Neural progenitor cell (in vitro differentiated cells): ENCODE data around the gene GLRX.

ENCODE experiments used
- CTCF ChIP-seq: fragments of 200-600 bp; sonication (generic); IDR thresholded peaks from 2 replicates; pipeline ENCODE4 v1.5.1; 2017; ENCODE audit warnings: antibody characterized with exemption, mild to moderate bottlenecking
- EZH2 ChIP-seq: fragments of 200-600 bp; sonication (generic); IDR thresholded peaks from 2 replicates; pipeline ENCODE4 v1.6.1; 2017; ENCODE audit warnings: antibody characterized with exemption, mild to moderate bottlenecking, moderate library complexity
- EZH2phosphoT487 ChIP-seq: fragments of 200-600 bp; sonication (generic); IDR thresholded peaks from 2 replicates; pipeline ENCODE4 v1.6.1; 2017; ENCODE audit warnings: antibody characterized with exemption

GRCh38 chr5:95823738-95824609 lies 1.4 kb upstream of the GLRX start:
- TF ChIP-seq CTCF (no peak), EZH2 (no peak), EZH2phosphoT487 (no peak)
